ENCODE measurements around the gene GPR15LG.

Gene GPR15LG

GRCh38 chr10:84214612-84215235 is 41.1 kb downstream of the GPR15LG start:
- ATAC-seq, result no peak
- TF ChIP-seq ISL1 (CRISPR knock-in tag; IDR thresholded peaks at IDR 0.05) (no peak), GLIS3 (CRISPR knock-in tag; IDR thresholded peaks at IDR 0.05) (no peak), RARB (CRISPR knock-in tag; IDR thresholded peaks at IDR 0.05) (no peak), BACH2 (CRISPR knock-in tag; IDR thresholded peaks at IDR 0.05; ENCODE audit: borderline replicate concordance) (no peak), TOX (CRISPR knock-in tag; IDR thresholded peaks at IDR 0.05; ENCODE audit: borderline replicate concordance) (no peak), TSHZ2 (CRISPR knock-in tag; IDR thresholded peaks at IDR 0.05) (no peak), SNAI2 (CRISPR knock-in tag; IDR thresholded peaks at IDR 0.05) (no peak), ESRRG (CRISPR knock-in tag; IDR thresholded peaks at IDR 0.05) (no peak), ZC3H10 (CRISPR knock-in tag; IDR thresholded peaks at IDR 0.05) (no peak)

GRCh38 chr10:84216834-84217233 is 43.2 kb downstream of the GPR15LG start:
- no peak for TF ChIP-seq CREB5 (CRISPR knock-in tag; IDR thresholded peaks at IDR 0.05; ENCODE audit: low read depth)
- TF ChIP-seq ISL1 (CRISPR knock-in tag; IDR thresholded peaks at IDR 0.05), result no peak
- no peak for TF ChIP-seq GLIS3 (CRISPR knock-in tag; IDR thresholded peaks at IDR 0.05)
- no peak for TF ChIP-seq ESRRG (CRISPR knock-in tag; IDR thresholded peaks at IDR 0.05)
- TF ChIP-seq RARB (CRISPR knock-in tag; IDR thresholded peaks at IDR 0.05), result no peak
- TF ChIP-seq ZFP3 (CRISPR knock-in tag; IDR thresholded peaks at IDR 0.05), result no peak
- TF ChIP-seq ZFP30 (CRISPR knock-in tag; IDR thresholded peaks at IDR 0.05), result no peak
- no peak for TF ChIP-seq PPARA (CRISPR knock-in tag; IDR thresholded peaks at IDR 0.05; ENCODE audit: borderline replicate concordance)
- no peak for TF ChIP-seq CSDC2 (CRISPR knock-in tag; IDR thresholded peaks at IDR 0.05)
- no peak for TF ChIP-seq CSRNP3 (CRISPR knock-in tag; IDR thresholded peaks at IDR 0.05)
- no peak for TF ChIP-seq OSR1 (CRISPR knock-in tag; IDR thresholded peaks at IDR 0.05)
- no peak for TF ChIP-seq ZNF8 (CRISPR knock-in tag; IDR thresholded peaks at IDR 0.05)
- TF ChIP-seq ZNF70 (CRISPR knock-in tag; IDR thresholded peaks at IDR 0.05), result no peak
- TF ChIP-seq PATZ1 (CRISPR knock-in tag; IDR thresholded peaks at IDR 0.05; ENCODE audit: borderline replicate concordance), result no peak
- no peak for TF ChIP-seq ZNF565 (CRISPR knock-in tag; conservative IDR thresholded peaks at IDR 0.05; ENCODE audit: low read depth)
- no peak for TF ChIP-seq TCF4 (CRISPR knock-in tag; IDR thresholded peaks at IDR 0.05; ENCODE audit: borderline replicate concordance)
- TF ChIP-seq TOX (CRISPR knock-in tag; IDR thresholded peaks at IDR 0.05; ENCODE audit: borderline replicate concordance), result no peak
- no peak for TF ChIP-seq BACH2 (CRISPR knock-in tag; IDR thresholded peaks at IDR 0.05; ENCODE audit: borderline replicate concordance)
- ATAC-seq, result no peak

- ATAC-seq, result no peak
- TF ChIP-seq ZC3H10 (CRISPR knock-in tag; IDR thresholded peaks at IDR 0.05), result no peak
- TF ChIP-seq PPARA (CRISPR knock-in tag; IDR thresholded peaks at IDR 0.05; ENCODE audit: borderline replicate concordance), result no peak
- TF ChIP-seq POU6F1 (CRISPR knock-in tag; IDR thresholded peaks at IDR 0.05; ENCODE audit: borderline replicate concordance, low read depth), result no peak
- no peak for TF ChIP-seq ZNF70 (CRISPR knock-in tag; IDR thresholded peaks at IDR 0.05)
- TF ChIP-seq ARNTL (CRISPR knock-in tag; IDR thresholded peaks at IDR 0.05; ENCODE audit: borderline replicate concordance, low read depth), result no peak
- TF ChIP-seq RARB (CRISPR knock-in tag; IDR thresholded peaks at IDR 0.05), result no peak
- TF ChIP-seq ZNF565 (CRISPR knock-in tag; conservative IDR thresholded peaks at IDR 0.05; ENCODE audit: low read depth), result no peak
- no peak for TF ChIP-seq ZNF8 (CRISPR knock-in tag; IDR thresholded peaks at IDR 0.05)
- TF ChIP-seq CSDC2 (CRISPR knock-in tag; IDR thresholded peaks at IDR 0.05), result no peak
- TF ChIP-seq ZFP3 (CRISPR knock-in tag; IDR thresholded peaks at IDR 0.05), result no peak
- TF ChIP-seq PATZ1 (CRISPR knock-in tag; IDR thresholded peaks at IDR 0.05; ENCODE audit: borderline replicate concordance), result no peak
- TF ChIP-seq CREB5 (CRISPR knock-in tag; IDR thresholded peaks at IDR 0.05; ENCODE audit: low read depth), result no peak
- no peak for TF ChIP-seq BACH2 (CRISPR knock-in tag; IDR thresholded peaks at IDR 0.05; ENCODE audit: borderline replicate concordance)
Observed at GRCh38 chr10:84217746-84218145, 44.1 kb downstream of the GPR15LG start.

Data from SK-N-SH treated with all-trans-retinoic acid at 6 μM for 48 hours (cell line).